CD1c-positive myeloid dendritic cell (primary cell): ENCODE data around the gene HTR1D.

Experiments used
- DNase-seq: peaks from one replicate; pipeline ENCODE4 v3.0.0-alpha.2; 2016; ENCODE audit errors: extremely low spot score

The HTR1D gene

DNA sequence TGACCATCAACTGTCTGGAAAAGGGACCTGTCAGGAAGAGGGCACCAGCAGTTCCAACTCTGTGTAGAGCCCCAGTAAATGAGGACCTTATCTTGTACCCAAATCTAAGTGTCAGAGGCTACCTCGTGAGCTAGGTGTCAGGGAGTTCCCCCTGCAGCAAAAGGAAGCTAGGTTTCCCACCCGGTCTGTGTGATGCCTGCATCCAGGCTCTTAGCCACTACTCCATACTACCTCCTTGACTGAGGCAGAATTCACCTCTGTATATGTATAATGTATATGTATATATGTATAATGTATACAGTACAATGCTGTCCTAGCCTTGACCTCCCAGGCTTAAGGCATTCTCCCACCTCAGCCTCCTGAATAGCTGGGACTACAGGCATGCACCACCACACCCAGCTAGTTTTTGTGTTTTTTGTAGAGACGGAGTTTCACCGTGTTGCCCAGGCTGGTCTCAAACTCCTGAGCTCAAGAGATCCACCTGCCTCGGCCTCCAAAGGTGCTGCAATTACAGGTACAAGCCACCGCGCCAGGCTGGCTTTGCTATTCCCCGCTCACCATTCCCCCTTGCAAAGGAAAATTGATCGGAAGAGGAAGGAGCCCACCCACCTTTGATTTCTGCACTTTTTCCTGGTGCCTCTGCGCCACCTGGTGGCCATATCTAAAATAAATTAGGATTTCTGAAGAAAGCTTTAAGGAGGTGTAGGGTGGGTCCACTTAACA is 32.9 kb downstream of the HTR1D start:
- DNase-seq: peak; percentile 70

GRCh38 chr1:23179862-23180261 is 37.4 kb downstream of the HTR1D start:
- DNase-seq: peak; percentile 44

DNA sequence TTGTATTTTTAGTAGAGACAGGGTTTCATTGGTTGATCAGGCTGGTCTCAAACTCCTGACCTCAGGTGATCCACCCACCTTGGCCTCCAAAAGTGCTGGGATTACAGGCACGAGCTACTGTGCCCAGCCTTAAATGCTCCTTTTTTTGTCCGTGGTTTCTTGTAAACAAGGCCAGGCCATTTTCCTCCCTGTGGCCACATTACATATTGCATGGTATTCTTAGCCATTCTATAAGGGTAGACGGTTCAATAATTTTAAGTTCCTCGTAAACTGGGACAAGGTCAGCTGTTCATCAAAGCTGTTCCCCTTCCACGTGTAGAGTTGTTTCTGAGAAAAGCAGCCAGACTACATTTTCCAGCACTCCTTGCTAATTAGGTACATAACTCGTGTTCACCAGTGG is 38.4 kb downstream of the HTR1D start:
- DNase-seq: peak; percentile 45

DNA sequence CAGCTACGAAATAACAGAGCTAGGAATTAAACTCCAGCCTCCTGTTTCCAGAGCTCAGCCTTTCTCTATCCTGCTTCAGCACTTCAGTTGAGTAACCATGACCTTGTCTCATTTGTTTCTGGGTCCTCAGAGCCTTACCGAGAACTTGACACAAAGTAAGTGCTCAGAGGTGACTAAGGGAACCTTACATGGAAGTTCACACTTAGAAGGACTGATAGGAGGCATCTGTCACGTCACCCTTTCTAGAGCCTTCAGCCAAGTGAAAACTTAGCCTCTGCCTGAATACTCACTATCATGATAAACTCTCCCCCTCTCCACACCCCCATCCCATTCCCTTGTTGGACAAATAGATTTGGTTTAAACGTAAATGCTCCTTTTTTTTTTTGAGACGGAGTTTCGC is 38.9 kb downstream of the HTR1D start:
- peak; percentile 22 for DNase-seq

DNA sequence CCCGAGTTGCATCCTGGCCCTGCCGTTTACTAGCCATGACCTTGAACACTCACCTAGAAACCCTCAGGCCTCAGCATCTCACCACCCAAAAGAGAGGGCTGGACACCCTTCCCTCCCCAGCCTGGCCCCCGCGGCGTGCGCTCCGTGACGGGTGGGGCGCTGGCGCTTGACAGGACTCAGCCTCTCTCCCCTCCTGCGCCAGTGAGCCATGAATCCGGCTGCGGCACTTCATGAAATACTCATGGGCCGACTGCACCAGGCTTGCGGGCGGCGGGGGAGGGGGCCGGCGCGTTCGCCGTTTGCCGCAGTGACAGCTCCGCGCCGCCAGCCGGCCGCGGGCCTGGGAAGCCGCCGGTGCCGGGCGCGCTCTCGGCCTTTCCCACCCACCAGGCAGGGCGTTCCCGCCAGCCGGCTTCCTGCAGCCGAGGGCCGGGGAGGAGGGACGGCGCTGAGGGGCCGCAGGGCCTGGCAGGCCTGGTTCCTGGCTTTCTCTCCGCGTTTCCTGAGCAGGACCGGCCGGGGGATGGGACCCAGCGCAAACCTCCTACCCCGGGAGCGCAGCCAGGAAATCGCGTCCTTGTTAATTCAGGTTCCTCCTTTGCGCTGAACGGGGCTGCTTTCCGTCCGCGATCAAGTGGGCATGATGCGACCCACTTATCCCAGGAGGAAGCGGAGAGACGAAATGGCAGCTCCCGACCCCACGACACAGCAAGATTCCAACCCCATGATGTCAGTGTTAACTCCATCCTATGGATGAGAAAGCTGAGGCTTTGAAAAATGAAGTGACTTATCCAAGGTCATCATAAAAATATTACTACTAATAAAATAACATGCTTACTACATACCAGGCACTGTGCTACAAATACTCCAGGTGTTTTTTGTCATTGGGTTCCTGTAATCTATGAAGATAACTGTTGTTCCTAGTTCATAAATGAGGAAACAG is 39.6 kb downstream of the HTR1D start:
- peak; percentile 66 for DNase-seq

DNA sequence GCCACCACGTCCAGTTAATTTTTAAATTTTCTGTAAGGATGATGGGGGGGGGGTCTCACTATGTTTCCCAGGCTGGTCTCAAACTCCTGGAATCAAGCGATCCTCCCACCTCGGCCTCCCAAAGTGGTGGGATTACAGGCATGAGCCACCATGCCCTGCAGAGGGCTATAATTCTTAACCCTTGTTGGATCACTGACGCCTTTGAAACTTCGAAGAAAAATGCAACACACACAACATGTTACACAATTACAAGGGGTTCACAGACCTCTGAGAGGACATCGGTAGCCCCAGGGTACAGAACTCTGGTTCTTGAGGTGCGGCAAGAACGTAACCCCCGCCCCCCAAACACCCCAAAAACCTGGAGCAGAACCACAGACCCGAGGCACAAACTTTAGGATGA is 40.3 kb downstream of the HTR1D start:
- DNase-seq: no peak

DNA sequence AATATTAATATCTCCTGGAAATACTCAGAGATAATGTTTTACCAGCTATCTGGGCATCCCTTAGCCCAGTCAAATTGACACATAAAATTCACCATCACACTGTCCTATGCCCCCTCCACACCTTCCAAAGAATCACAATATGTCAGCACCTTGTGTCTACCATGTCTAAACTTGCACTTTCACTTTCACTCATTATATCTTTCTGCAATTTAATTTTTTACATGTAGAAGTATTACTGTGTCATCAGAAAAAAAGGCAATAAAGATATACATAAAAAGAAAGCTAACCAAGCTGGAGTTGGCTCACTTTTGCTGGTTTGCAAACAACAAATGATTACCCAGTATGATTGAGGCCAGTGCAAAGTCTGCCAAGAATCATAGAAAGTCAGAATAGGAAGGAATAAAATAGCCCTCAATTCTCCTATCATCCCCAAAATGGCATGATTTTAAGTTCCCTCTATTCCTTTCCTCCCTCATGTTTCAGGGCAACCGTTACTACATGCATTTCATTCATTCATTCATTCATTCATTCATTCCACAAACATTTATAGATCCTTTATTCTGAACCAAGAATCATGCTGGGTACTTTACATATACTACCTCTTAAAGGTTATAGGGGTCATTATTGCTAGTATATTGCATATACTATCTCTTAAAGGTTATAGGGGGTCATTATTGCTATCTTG is 42.7 kb downstream of the HTR1D start:
- DNase-seq: no peak

- no peak for DNase-seq
These were observed 46.0 kb downstream of the HTR1D start for GRCh38 chr1:23171181-23171755.

GRCh38 chr1:23169727-23170335 is 47.5 kb downstream of the HTR1D start:
- DNase-seq: peak; percentile 95

GRCh38 chr1:23169195-23169575 is 48.1 kb downstream of the HTR1D start:
- no peak for DNase-seq

DNA sequence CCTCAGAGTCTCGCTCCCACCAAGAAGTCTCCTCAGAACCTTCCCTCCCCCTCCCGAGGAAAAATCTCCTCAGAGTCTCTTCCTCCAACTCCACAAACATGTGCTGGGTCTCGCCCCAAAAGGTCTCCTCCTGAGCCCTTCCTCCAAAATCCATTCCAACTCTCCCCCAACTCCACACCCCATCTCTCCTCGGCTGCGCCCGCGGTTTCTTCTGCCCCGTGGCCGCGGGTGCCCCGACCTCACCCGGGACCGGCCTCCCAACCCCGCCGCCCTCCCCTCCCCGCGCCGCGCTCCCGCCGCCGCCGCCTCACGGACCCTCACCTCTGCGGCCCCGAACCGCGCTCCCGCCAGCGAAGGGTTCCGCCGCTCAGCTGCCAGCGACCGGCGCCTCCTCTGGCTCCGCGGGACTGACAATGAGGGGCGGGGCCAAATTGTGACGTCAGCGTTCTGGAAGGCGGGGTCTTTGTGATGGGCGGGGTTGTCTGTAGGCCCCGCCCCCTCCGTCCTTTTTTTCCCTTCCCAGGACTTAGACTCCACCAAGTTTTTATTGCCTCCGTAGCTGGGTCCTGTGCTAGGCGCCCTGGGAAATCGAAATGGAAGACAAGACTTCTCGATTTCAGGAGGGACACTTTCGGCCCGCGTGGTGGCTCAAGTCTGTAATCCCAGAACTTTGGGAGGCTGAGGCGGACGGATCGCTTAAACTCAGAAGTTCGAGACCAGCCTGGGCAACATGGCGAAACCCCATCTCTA is 48.7 kb downstream of the HTR1D start, which contains the start of gene LUZP1:
LUZP1 (minus strand) TSS at position 412 of the 750 bp plus-strand sequence.
- DNase-seq: peak; percentile 92

DNA sequence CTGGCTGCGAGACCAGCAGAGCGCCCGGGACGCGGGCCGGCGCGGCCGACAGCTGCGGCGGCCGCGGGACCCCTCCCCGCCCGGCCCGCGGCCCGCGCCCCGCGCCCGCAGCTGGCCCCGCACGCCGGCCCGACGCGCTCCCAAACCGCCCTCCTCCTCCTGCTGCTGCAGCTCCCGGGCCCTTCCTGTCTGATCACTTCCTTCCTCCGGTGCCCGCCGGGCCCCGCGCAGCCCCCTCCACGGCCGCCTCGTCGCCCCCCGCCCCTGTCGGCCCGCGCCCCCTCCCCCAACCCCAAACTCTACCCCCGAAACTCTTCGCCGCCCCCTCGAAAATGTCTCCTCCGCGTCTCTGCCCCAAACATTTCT is 49.2 kb downstream of the HTR1D start:
- DNase-seq: peak; percentile 49

GRCh38 chr1:23167353-23168078 is 49.8 kb downstream of the HTR1D start:
- DNase-seq: peak; percentile 46

GRCh38 chr1:23166854-23167253 is 50.4 kb downstream of the HTR1D start:
- DNase-seq: no peak

GRCh38 chr1:23163395-23163794 is 53.9 kb downstream of the HTR1D start:
- no peak for DNase-seq

DNA sequence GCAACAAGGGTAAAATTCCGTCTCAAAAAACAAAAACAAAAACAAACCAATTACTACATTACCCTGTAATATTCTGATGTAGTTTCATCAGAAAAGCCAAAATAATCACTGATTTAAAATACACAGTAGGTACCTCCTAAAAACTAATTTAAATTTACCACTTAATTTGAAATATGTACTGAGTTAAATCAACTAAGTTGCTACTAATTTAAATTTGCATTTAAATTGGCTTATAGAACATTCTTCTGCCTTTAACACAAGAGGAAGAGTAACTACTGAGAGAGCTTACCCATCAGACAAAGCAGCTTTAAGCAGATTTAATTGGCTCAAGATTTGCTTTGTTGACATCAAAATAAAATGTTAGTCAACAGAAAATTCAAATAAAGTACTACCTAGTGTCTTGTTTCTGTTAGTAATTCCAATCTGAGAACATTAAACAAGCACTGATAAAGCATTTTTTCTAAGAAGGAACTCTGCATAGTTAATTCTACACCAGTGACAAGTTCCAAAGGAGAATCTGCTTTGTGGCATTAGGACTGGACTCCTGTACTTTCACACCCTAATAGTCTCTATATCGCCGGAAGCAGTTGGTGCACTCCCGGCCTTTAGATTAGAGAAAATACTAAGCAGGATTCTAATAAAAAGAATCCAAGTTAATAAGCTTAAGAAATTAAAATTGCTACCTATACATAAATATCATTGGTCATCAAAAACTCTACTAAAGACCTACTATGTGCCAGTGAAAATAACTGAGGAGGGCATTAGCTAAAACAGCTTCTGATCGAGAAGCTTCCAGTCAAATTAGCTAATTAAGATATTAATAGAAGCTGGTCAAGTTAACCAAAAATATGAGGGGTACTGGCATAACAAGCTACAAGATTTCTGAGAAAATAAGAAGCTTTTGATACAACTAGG is 57.1 kb downstream of the HTR1D start:
- DNase-seq: no peak

DNA sequence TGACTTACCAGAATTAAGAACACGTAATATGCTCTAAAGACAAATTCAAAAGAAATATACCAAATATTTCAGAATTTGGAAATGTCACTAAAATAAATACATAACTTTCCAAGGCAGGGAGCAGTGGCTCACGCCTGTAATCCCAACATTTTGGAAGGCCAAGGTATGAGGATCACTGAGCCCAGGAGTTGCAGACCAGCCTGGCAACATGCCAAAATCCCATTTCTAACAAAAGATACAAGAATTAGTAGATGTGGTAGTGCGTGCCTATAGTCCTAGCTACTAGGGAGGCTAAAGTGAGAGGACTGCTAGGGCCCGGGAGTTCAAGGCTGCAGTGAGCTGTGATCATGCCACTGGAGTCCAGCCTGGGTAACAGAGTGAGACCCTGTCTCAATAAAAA is 60.4 kb downstream of the HTR1D start:
- no peak for DNase-seq

DNA sequence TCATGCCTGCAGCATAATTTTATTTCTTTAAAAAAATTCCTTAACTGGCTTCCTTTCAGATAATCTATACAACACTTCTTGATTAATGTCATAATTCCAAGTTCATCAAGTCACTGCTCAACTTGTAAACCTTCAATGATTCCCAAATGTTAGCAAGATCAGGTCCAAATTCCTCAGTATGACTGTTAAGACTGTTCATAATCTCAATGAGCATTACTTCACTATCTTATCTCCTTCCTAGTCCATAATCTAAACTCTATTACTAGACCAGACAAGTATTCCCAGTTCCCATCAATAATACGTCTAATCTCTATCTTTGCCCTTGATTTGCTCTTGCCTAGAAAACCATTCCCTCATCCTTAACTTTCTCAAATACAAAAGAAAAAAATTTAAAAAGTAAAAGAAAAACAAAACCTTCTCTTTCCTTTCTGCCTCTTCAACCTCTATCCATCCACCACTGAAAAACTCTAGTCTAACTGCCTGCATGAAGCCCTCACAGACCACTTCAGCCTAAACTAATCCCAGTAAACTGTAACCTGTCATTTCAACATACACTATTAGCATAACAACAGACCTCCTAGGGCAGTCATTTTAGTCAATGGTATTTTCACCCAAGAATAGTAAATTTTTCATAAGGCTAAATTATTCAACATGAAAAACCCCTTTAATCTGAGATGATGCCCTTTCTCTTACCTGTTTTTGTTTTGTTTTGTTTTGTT is 64.2 kb downstream of the HTR1D start:
- DNase-seq: no peak
